Right kidney (tissue), 9 donors: ENCODE measurements around the gene L3HYPDH.

Experiments used
- DNase-seq: peaks from one replicate; pipeline ENCODE4 v3.0.0-alpha.2; 2016
- long read RNA-seq, 8 donors: transcript quantifications; one replicate each; lab custom pipeline, GENCODE V29; 2026

The L3HYPDH gene
- long read RNA-seq, donor 1, transcript L3HYPDH-204 (2 exons, 729 nt), result minor isoform, 5 of 15 reads
- long read RNA-seq, donor 1, transcript L3HYPDH-201 (5 exons, 1,527 nt), result major isoform, 7 of 15 reads
- long read RNA-seq, donor 1, partial matches to known transcripts, result 0 of 15 reads
- long read RNA-seq, donor 1, other reads (novel, unspliced or antisense), result 0 of 15 reads
- long read RNA-seq, donor 2, partial matches to known transcripts, result 0 of 5 reads
- long read RNA-seq, donor 2, other reads (novel, unspliced or antisense), result 0 of 5 reads
- long read RNA-seq, donor 3, partial matches to known transcripts, result 0 of 5 reads
- long read RNA-seq, donor 3, other reads (novel, unspliced or antisense), result 0 of 5 reads
- long read RNA-seq, donor 4, transcript L3HYPDH-201 (5 exons, 1,527 nt), result major isoform, 7 of 14 reads
- long read RNA-seq, donor 4, partial matches to known transcripts, result 0 of 14 reads
- long read RNA-seq, donor 4, other reads (novel, unspliced or antisense), result 0 of 14 reads
- long read RNA-seq, donor 5, transcript L3HYPDH-201 (5 exons, 1,527 nt), result major isoform, 5 of 7 reads
- long read RNA-seq, donor 5, partial matches to known transcripts, result 0 of 7 reads
- long read RNA-seq, donor 5, other reads (novel, unspliced or antisense), result 0 of 7 reads
- long read RNA-seq, donor 6, partial matches to known transcripts, result 0 of 8 reads
- long read RNA-seq, donor 6, other reads (novel, unspliced or antisense), result 0 of 8 reads
- long read RNA-seq, donor 7, result 0 reads
- long read RNA-seq, donor 8, transcript L3HYPDH-204 (2 exons, 729 nt), result major isoform, 5 of 17 reads
- long read RNA-seq, donor 8, partial matches to known transcripts, result 10 of 17 reads
- long read RNA-seq, donor 8, other reads (novel, unspliced or antisense), result 0 of 17 reads

GRCh38 chr14:59483819-59484638 is at the start of gene L3HYPDH, which contains the start of gene JKAMP:
Gene L3HYPDH (minus strand): TSS chr14:59484408. CDS start chr14:59484316, 92 bp downstream.
Gene JKAMP (plus strand): TSS chr14:59484517. CDS start chr14:59484590, 73 bp downstream.
- peak; percentile 100 for DNase-seq

- DNase-seq, result no peak
Measured at GRCh38 chr14:59532419-59532818, 48.2 kb upstream of the L3HYPDH start.

- no peak for DNase-seq
Measured at GRCh38 chr14:59530349-59530748, 46.1 kb upstream of the L3HYPDH start.

- DNase-seq, result no peak
Measured at GRCh38 chr14:59529189-59529588, 45.0 kb upstream of the L3HYPDH start.

- no peak for DNase-seq
Measured at GRCh38 chr14:59520224-59520623, 36.0 kb upstream of the L3HYPDH start.

- DNase-seq, result peak; percentile 21
Measured at GRCh38 chr14:59511916-59512575, 27.8 kb upstream of the L3HYPDH start.

- no peak for DNase-seq
Measured at GRCh38 chr14:59510966-59511365, 26.8 kb upstream of the L3HYPDH start.

- DNase-seq, result no peak
Measured at GRCh38 chr14:59510001-59510400, 25.8 kb upstream of the L3HYPDH start.

- DNase-seq, result no peak
Measured at GRCh38 chr14:59509101-59509500, 24.9 kb upstream of the L3HYPDH start.

GRCh38 chr14:59507752-59508103 is 23.5 kb upstream of the L3HYPDH start:
- DNase-seq, result no peak

GRCh38 chr14:59507063-59507751 is 23.0 kb upstream of the L3HYPDH start:
- peak; percentile 16 for DNase-seq

GRCh38 chr14:59503256-59503655 is 19.0 kb upstream of the L3HYPDH start:
- DNase-seq, result no peak

- DNase-seq, result no peak
Measured at GRCh38 chr14:59500732-59501131, 16.5 kb upstream of the L3HYPDH start.

GRCh38 chr14:59492384-59492783 is 8.2 kb upstream of the L3HYPDH start:
- DNase-seq, result no peak

GRCh38 chr14:59490756-59491155 is 6.5 kb upstream of the L3HYPDH start:
- DNase-seq, result no peak

GRCh38 chr14:59484639-59485175 is 499 bp upstream of the L3HYPDH start:
- peak; percentile 97 for DNase-seq

- no peak for DNase-seq
Measured at GRCh38 chr14:59483363-59483762, 845 bp downstream of the L3HYPDH start.

GRCh38 chr14:59482541-59483331 is 1.5 kb downstream of the L3HYPDH start:
- peak; percentile 13 for DNase-seq

- no peak for DNase-seq
Measured at GRCh38 chr14:59481871-59482540, 2.2 kb downstream of the L3HYPDH start.
